ENCODE results near the gene OSGIN1. TPM values are rescaled to one million over a fixed set of nuclear protein-coding genes. Genes with fewer than 3 reads are reported as not detected.

The OSGIN1 gene
- total RNA-seq, 1 donor: 6.6 TPM

DNA sequence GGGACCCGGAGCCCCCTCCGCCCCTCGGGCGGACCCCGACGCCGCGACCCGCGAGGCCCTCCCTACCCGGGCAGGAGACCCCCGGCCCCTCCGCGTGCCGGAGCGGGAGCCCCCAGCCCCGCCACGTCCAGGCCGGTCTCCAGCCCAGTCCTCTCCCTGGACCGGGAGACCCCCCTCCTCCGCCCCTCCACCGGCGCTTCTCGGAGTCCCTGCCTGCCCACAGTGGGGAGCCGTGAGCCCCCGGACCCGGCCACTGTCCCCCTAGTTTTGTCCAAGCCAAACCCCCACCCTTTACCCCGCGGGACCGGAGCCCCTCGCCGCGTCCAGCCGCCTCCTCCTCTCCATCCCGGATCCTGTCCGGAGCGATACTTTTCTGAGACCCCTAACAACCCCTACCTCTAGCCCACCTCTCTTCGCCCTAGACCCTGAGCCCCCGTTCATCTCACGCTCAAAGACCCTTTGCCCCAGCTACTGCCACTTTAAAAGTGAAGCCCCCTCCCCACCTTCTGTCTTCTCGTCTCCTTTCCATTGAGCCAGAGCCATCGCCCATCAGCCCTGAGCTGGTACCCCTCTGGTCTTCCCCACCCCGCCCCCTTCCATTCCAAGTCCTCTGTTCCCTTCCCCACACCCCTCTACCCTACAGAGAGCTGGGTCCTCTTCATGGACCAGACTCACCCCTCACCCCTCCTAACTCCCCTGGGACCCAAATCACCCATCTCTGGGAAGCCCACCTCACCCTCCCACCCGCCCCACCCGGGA is 16.0 kb downstream of the OSGIN1 start:
- no peak for DNase-seq (ENCODE audit: low read depth)
- TF ChIP-seq CTCF (IDR thresholded peaks at IDR 0.05; ENCODE audit: insufficient read depth, low read length): no peak
- no peak overlapping the region for H3K4me3 ChIP-seq (ENCODE audit: low read depth, low read length)

GRCh38 chr16:83969771-83970429 is 16.9 kb downstream of the OSGIN1 start:
- no peak for DNase-seq (ENCODE audit: low read depth)
- no peak for TF ChIP-seq CTCF (IDR thresholded peaks at IDR 0.05; ENCODE audit: insufficient read depth, low read length)
- no peak overlapping the region for H3K4me3 ChIP-seq (ENCODE audit: low read depth, low read length)

GRCh38 chr16:83970430-83970815 is 17.4 kb downstream of the OSGIN1 start:
- no peak overlapping the region for H3K4me3 ChIP-seq (ENCODE audit: low read depth, low read length)
- DNase-seq (ENCODE audit: low read depth): no peak
- TF ChIP-seq CTCF (IDR thresholded peaks at IDR 0.05; ENCODE audit: insufficient read depth, low read length): no peak

DNA sequence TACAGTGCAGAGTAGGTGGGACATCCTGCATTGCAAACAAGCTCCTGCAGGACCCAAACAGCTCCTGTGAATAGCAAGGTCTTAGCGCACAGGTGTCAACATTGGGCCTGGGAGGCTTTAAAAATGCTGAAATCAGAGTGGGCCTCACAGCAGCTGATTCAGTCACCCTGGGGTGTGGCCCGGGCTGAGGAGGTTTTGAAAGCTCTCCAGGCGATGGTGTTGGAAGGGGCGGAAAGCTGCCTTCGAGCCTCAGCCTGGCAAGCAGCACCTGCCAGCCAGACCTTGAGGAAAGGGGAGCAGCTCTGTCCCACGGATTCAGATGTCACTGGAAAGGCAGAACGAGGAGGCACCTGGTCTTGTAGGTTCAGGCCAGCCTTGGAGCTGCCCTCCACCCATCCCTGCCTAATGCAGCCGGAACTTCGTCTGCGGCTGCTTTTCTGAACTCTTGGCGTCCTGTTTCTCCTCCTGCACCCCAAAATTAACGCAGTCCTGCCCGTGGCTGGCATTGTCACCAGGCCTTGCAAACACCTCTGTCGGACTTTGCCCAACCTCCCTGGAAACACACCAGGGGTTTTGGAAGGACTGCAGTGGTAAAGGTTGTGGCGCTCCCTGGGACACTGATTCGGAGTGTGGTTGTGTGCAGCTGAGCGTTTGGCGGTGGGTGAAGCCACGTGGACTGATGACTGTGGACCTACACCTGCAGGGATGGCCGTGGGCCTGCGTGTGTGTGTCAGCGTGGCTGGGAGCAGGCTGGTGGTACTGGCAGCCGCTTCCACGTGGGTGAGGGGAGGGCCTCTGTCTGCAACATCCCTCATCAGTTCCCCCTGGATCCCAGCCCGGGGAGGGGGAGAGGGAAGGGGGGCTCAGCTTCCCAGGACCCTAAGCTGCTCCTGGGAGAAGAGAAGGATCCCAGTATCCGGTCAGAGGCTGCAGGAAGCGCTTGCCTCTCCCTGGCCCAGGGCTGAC is 18.4 kb downstream of the OSGIN1 start:
- TF ChIP-seq CTCF (IDR thresholded peaks at IDR 0.05; ENCODE audit: insufficient read depth, low read length): no peak
- no peak overlapping the region for H3K4me3 ChIP-seq (ENCODE audit: low read depth, low read length)
- no peak for DNase-seq (ENCODE audit: low read depth)

DNA sequence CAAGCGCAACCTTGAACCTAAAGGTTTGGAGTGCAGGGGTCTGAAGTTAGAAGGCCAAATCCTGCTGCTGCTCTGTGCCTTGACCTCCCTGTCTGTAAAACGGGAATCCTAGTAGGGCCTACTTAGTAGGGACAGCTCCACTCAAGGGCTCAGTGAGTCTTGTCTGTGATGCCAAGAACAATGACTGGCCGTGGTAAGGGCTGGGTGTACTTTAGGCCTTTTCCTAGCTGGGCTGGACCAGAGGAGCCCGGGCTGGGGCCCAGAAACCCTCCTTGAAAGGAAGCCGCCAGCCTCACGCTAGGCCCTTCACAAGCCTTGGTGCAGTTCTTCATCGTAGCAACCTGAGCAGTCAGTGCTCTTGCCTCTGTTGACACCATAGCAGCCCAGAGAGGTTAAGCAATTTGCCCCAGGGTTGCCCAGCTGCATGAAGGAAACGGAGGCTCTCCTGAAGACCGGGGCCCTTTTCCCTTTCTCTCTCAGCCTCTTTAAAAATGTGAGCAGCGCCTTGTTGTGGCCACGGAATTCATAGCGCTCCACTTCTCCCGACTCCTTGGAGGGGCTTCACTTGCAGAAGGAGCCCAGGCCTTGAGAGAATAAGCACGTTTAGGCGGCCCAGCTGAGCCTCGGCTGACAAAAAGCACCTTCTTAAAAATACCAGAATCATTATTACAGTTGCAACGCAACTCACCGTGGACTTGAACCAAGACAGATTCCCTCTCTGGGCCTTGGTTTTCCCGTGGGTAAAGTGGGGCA is 19.4 kb downstream of the OSGIN1 start:
- no peak for DNase-seq (ENCODE audit: low read depth)
- no peak overlapping the region for H3K4me3 ChIP-seq (ENCODE audit: low read depth, low read length)
- no peak for TF ChIP-seq CTCF (IDR thresholded peaks at IDR 0.05; ENCODE audit: insufficient read depth, low read length)

DNA sequence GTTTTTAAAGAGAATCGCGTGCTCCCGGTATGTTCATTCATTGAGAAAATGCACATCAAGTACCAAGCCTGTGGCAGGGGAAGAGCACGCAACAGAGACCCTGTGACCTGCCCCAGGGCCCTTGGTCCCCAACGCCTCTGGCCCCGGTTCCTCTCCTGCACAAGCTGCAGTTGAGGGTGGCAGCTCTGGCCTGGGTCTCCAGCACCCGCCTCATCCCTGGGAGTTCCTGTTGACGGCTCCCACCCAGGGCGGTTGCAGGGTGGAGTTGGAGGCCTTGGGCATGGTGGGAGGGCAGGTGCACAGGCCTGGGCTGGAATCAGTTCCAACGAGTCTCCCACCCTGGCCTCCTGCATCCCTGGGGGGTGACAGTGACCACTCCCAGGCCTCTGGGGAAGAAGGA is 20.0 kb downstream of the OSGIN1 start:
- no peak for DNase-seq (ENCODE audit: low read depth)
- no peak for TF ChIP-seq CTCF (IDR thresholded peaks at IDR 0.05; ENCODE audit: insufficient read depth, low read length)
- H3K4me3 ChIP-seq (ENCODE audit: low read depth, low read length): no peak overlapping the region

Measured in fibroblast of the aortic adventitia (primary cell).